Endothelial cell of umbilical vein (primary cell): ENCODE measurements around the gene FAM83F. TPM values are rescaled to one million over a fixed set of nuclear protein-coding genes. Genes with fewer than 3 reads are reported as not detected.

Experiments used
- BruUV-seq: library from RNA; stranded (reverse); fragments of 400-500 nt; replicated peaks from 2 replicates; lab custom pipeline; 2021; lab: Mats Ljungman, UMichigan
- CTCF ChIA-PET: fragments of 300-600, 350-600 bp; sonication (Branson Sonifier 250); formaldehyde crosslinking; loops from one replicate; lab custom pipeline; 2021; ENCODE audit warnings: antibody characterized with exemption, inconsistent platforms; lab: Charles Lee
- POLR2A ChIA-PET: fragments of 300-600, 350-600 bp; sonication (Branson Sonifier 250); formaldehyde crosslinking; loops from one replicate; lab custom pipeline; 2021; ENCODE audit warnings: antibody characterized with exemption, inconsistent platforms; lab: Charles Lee
- DNase-seq: peaks from one replicate; pipeline ENCODE4 v3.0.0-alpha.2; 2011; ENCODE audit warnings: low read depth, low spot score
- FAIRE-seq: peaks from 2 replicates; lab custom pipeline; 2011; peaks lifted over from hg19 to GRCh38; lab: Jason Lieb, UNC
- H2AFZ ChIP-seq: 2 replicates; pipeline ENCODE4 v1.6.0; 2012; ENCODE audit warnings: low read depth, low read length, control low read depth, inconsistent platforms
- H3K27ac ChIP-seq: 2 replicates; pipeline ENCODE4 v1.5.1; 2011; ENCODE audit warnings: low read depth, mild to moderate bottlenecking, control low read depth, low read length, moderate library complexity; ENCODE audit not compliant: insufficient read depth
- H3K27me3 ChIP-seq, 2 experiments: 2 replicates each; pipeline versions ENCODE4 v1.6.0 to v1.6.1; 2011; ENCODE audit warnings: low read length in 2 of 2, mixed read lengths in 1 of 2; ENCODE audit not compliant: control insufficient read depth in 2 of 2, insufficient read depth in 2 of 2
- H3K36me3 ChIP-seq, 2 experiments: 2 replicates in 1 of 2; 3 replicates in 1 of 2; pipeline ENCODE4 v1.5.1; 2011; ENCODE audit warnings: low read length in 2 of 2, mild to moderate bottlenecking in 1 of 2, moderate library complexity in 1 of 2; ENCODE audit not compliant: control insufficient read depth in 2 of 2, insufficient read depth in 2 of 2; ENCODE audit errors: extremely low read depth in 1 of 2
- H3K4me1 ChIP-seq: 3 replicates; pipeline ENCODE4 v1.5.1; 2011; ENCODE audit warnings: mild to moderate bottlenecking, low read length; ENCODE audit not compliant: control insufficient read depth, insufficient read depth; ENCODE audit errors: extremely low read depth
- H3K4me2 ChIP-seq: 2 replicates; pipeline ENCODE4 v1.6.1; 2011; ENCODE audit warnings: low read length, control low read depth, mixed read lengths; ENCODE audit not compliant: insufficient read depth
- H3K4me3 ChIP-seq, 3 experiments: fragments of 200-600 bp in 1 of 3; sonication (generic), shearing (Covaris generic) in 1 of 3; replicated peaks in 1 of 3; 2 replicates each; pipeline ENCODE4 v1.5.1; 2011 to 2016; ENCODE audit warnings: control low read depth in 3 of 3, low read length in 3 of 3, mild to moderate bottlenecking in 2 of 3, inconsistent platforms in 1 of 3, low read depth in 1 of 3, moderate library complexity in 1 of 3; ENCODE audit not compliant: insufficient read depth in 1 of 3
- H3K79me2 ChIP-seq: 2 replicates; pipeline ENCODE4 v1.6.0; 2012; ENCODE audit warnings: low read length, inconsistent platforms; ENCODE audit not compliant: control insufficient read depth, insufficient read depth
- H3K9ac ChIP-seq: replicated peaks from 2 replicates; pipeline ENCODE3; 2011; ENCODE audit warnings: low read length, control low read depth; ENCODE audit not compliant: insufficient read depth; ENCODE audit errors: extremely low read depth
- H3K9me1 ChIP-seq: replicated peaks from 3 replicates; pipeline ENCODE4 v1.6.0; 2011; ENCODE audit warnings: mild to moderate bottlenecking, low read length; ENCODE audit not compliant: control insufficient read depth, insufficient read depth; ENCODE audit errors: extremely low read depth
- H3K9me3 ChIP-seq: replicated peaks from 2 replicates; pipeline ENCODE4 v1.5.1; 2012; ENCODE audit warnings: low read length, inconsistent platforms; ENCODE audit not compliant: control insufficient read depth, insufficient read depth
- H4K20me1 ChIP-seq: replicated peaks from 2 replicates; pipeline ENCODE3; 2011; ENCODE audit warnings: mild to moderate bottlenecking, low read length; ENCODE audit not compliant: control insufficient read depth, insufficient read depth; ENCODE audit errors: extremely low read depth
- EZH2 ChIP-seq: IDR thresholded peaks from 2 replicates; pipeline ENCODE4 v1.6.1; 2012; ENCODE audit warnings: borderline replicate concordance, low read depth, mild to moderate bottlenecking, moderate library complexity, low read length, inconsistent platforms; ENCODE audit not compliant: severe bottlenecking
- FOS ChIP-seq: IDR thresholded peaks from 2 replicates; pipeline ENCODE4 v1.6.1; 2011; ENCODE audit warnings: mild to moderate bottlenecking, low read length, moderate library complexity, borderline replicate concordance; ENCODE audit not compliant: insufficient read depth
- GATA2 ChIP-seq: IDR thresholded peaks from 2 replicates; pipeline ENCODE4 v1.7.0; 2011; ENCODE audit warnings: low read depth, mild to moderate bottlenecking, moderate library complexity, mixed read lengths, low read length; ENCODE audit not compliant: insufficient read length, insufficient read depth
- JUN ChIP-seq: IDR thresholded peaks from 2 replicates; pipeline ENCODE4 v1.6.1; 2011; ENCODE audit warnings: borderline replicate concordance, low read depth; ENCODE audit not compliant: insufficient read length, insufficient read depth
- MYC ChIP-seq: IDR thresholded peaks from one replicate; pipeline ENCODE4 v1.6.1; 2011; ENCODE audit warnings: mild to moderate bottlenecking, low read depth, low read length
- POLR2A ChIP-seq: IDR thresholded peaks from 2 replicates; pipeline ENCODE4 v1.6.1; 2012; ENCODE audit warnings: low read depth, mild to moderate bottlenecking, control low read depth, low read length
- POLR2AphosphoS5 ChIP-seq: IDR thresholded peaks from 2 replicates; pipeline ENCODE4 v1.6.1; 2012; ENCODE audit warnings: low read depth, mild to moderate bottlenecking, control low read depth, low read length, moderate library complexity; ENCODE audit not compliant: insufficient read depth
- dilution Hi-C: fragments of 300-500 bp; cut with MboI; formaldehyde crosslinking; loops from one replicate; pipeline ENCODE4 v1.15.0; 2019; ENCODE audit warnings: low sequenced_read_pairs; ENCODE audit not compliant: extremely low pct_ligation_motif_present
- intact Hi-C: fragments of 100-400 bp; cut with micrococcal nuclease; formaldehyde crosslinking; loops from one replicate; pipeline ENCODE4 v1.10.0; 2022
- polyA plus RNA-seq, 4 experiments: library from polyadenylated mRNA; depleted of rRNA in 3 of 4; stranded (reverse) in 3 of 4; unstranded in 1 of 4; fragments of >200 nt; gene quantifications; 2 replicates each; pipeline versions ENCODE4 v1.2.1 to v1.2.3, GENCODE V29; 2011 to 2012; ENCODE audit warnings: missing spikeins in 1 of 4
- total RNA-seq: library from RNA; stranded (reverse); gene quantifications from 2 replicates; pipeline ENCODE4 v1.2.3, GENCODE V29; 2021
- TF ChIP-seq, protein P1 (sequence below): IDR thresholded peaks from 2 replicates; pipeline ENCODE4 v1.6.1; 2011; ENCODE audit not compliant: insufficient read depth, insufficient read length
- TF ChIP-seq, protein P2 (sequence below), 2 donors: IDR thresholded peaks; 1 replicate in 1 of 2; 2 replicates in 1 of 2; pipeline ENCODE4 v1.5.1; 2011; ENCODE audit warnings: low read length in 2 of 2, mild to moderate bottlenecking in 2 of 2, moderate library complexity in 2 of 2, control low read depth in 1 of 2, inconsistent platforms in 1 of 2, low read depth in 1 of 2; ENCODE audit not compliant: insufficient read depth in 1 of 2; ENCODE audit errors: extremely low read depth in 1 of 2

FAM83F gene
- total and polyA plus RNA-seq, 2 donors (not counting 3 experiments of a cell fraction or from before 2014, with no cell fraction given) = not detected

- intact Hi-C loops = no loop called here
- BruUV-seq = no TSS peak
- POLR2A ChIA-PET = no interaction called here
Measured at GRCh38 chr22:40071720-40072119, 77.0 kb downstream of the FAM83F start.

GRCh38 chr22:40076702-40077645 is 82.2 kb downstream of the FAM83F start:
- DNase-seq (no peak), FAIRE-seq (no peak)
- BruUV-seq = no TSS peak
- H3K9me1 ChIP-seq = no peaks in the 10 kb centered on the region
- intact Hi-C loops = no loop called here
- no peak overlapping the region for H2AFZ ChIP-seq
- H3K27ac ChIP-seq = no peak overlapping the region
- H3K9me3 ChIP-seq = no peaks in the 10 kb centered on the region
- POLR2A ChIA-PET = no interaction called here
- no peaks in the 10 kb centered on the region for H3K36me3 ChIP-seq
- H3K4me3 ChIP-seq = no peak overlapping the region
- H3K27me3 ChIP-seq = peaks cover 7 to 11% of the 10 kb centered on the region in 2 experiments
- no peaks in the 10 kb centered on the region for H3K4me1 ChIP-seq
- H3K4me2 ChIP-seq = no peak overlapping the region
- CTCF ChIA-PET = interaction anchor here (1.2 kb wide), 1 partner anchor 10 kb away, joined by 4 read pairs; no protein-coding TSS in a partner anchor
- H3K9ac ChIP-seq = no peak overlapping the region
- no peaks in the 10 kb centered on the region for H3K79me2 ChIP-seq
- no peaks in the 10 kb centered on the region for H4K20me1 ChIP-seq
- dilution Hi-C loops = no loop called here
- TF ChIP-seq JUN (no peak), GATA2 (no peak), POLR2A (no peak), EZH2 (no peak), FOS (no peak), MYC (no peak), POLR2AphosphoS5 (no peak)
- TF ChIP-seq, protein P1, sequence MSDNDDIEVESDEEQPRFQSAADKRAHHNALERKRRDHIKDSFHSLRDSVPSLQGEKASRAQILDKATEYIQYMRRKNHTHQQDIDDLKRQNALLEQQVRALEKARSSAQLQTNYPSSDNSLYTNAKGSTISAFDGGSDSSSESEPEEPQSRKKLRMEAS = no peak
- TF ChIP-seq, protein P2, sequence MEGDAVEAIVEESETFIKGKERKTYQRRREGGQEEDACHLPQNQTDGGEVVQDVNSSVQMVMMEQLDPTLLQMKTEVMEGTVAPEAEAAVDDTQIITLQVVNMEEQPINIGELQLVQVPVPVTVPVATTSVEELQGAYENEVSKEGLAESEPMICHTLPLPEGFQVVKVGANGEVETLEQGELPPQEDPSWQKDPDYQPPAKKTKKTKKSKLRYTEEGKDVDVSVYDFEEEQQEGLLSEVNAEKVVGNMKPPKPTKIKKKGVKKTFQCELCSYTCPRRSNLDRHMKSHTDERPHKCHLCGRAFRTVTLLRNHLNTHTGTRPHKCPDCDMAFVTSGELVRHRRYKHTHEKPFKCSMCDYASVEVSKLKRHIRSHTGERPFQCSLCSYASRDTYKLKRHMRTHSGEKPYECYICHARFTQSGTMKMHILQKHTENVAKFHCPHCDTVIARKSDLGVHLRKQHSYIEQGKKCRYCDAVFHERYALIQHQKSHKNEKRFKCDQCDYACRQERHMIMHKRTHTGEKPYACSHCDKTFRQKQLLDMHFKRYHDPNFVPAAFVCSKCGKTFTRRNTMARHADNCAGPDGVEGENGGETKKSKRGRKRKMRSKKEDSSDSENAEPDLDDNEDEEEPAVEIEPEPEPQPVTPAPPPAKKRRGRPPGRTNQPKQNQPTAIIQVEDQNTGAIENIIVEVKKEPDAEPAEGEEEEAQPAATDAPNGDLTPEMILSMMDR (IDR thresholded peaks at IDR 0.05; ENCODE audit: extremely low read depth in 1 of 2, insufficient read depth in 1 of 2, low read depth in 1 of 2, low read length in 2 of 2) = no peak

More at GRCh38 chr22:40071720-40072119, 77.0 kb downstream of the FAM83F start:
- Histone ChIP-seq H2AFZ (no peak overlapping the region), H3K4me1 (no peaks in the 10 kb centered on the region), H3K36me3 (no peaks in the 10 kb centered on the region), H4K20me1 (no peaks in the 10 kb centered on the region), H3K4me3 (no peak overlapping the region), H3K9ac (no peak overlapping the region), H3K9me3 (no peaks in the 10 kb centered on the region), H3K27ac (no peak overlapping the region), H3K9me1 (no peaks in the 10 kb centered on the region), H3K79me2 (no peaks in the 10 kb centered on the region), H3K4me2 (no peak overlapping the region), H3K27me3 (peaks cover 3 to 4% of the 10 kb centered on the region in 2 experiments)
- no peak for DNase-seq
- CTCF ChIA-PET = interaction anchor here (0.9 kb wide), 1 partner anchor 33 kb away, joined by 3 read pairs; no protein-coding TSS in a partner anchor
- TF ChIP-seq, protein P1 = no peak
- TF ChIP-seq JUN = no peak
- TF ChIP-seq EZH2 = no peak
- TF ChIP-seq FOS = no peak
- no peak for TF ChIP-seq POLR2A
- TF ChIP-seq GATA2 = no peak
- TF ChIP-seq POLR2AphosphoS5 = no peak
- no peak for FAIRE-seq
- dilution Hi-C loops = no loop called here
